ENCODE measurements around the gene EHBP1.

- TF ChIP-seq EZH2phosphoT487 (IDR thresholded peaks at IDR 0.05; ENCODE audit: borderline replicate concordance, low read length) (no peak), CTCF (IDR thresholded peaks at IDR 0.05; ENCODE audit: low read depth, low read length, poor library complexity, severe bottlenecking) (no peak)
Observed at GRCh38 chr2:63044362-63045327, 339.1 kb downstream of the EHBP1 start.
